Smooth muscle cell (in vitro differentiated cells): ENCODE measurements around the gene COL6A2. TPM values are rescaled to one million over a fixed set of nuclear protein-coding genes. Genes with fewer than 3 reads are reported as not detected.

Source experiments
- DNase-seq: peaks from one replicate; lab custom pipeline; 2025; ENCODE audit not compliant: unreplicated experiment; lab: John Stamatoyannopoulos, UW
- H2AFZ ChIP-seq: fragments of 200-600 bp; sonication (generic); 2 replicates; pipeline ENCODE4 v1.6.0; 2016; ENCODE audit warnings: antibody characterized with exemption, low read depth, mild to moderate bottlenecking
- H3F3A ChIP-seq: fragments of 200-600 bp; sonication (generic); 2 replicates; pipeline ENCODE4 v1.6.0; 2017; ENCODE audit warnings: antibody characterized with exemption, low read depth
- H3K27ac ChIP-seq: fragments of 200-600 bp; sonication (generic); 2 replicates; pipeline ENCODE4 v1.5.1; 2016; ENCODE audit warnings: low read depth, mild to moderate bottlenecking
- H3K27me3 ChIP-seq: fragments of 200-600 bp; sonication (generic); 2 replicates; pipeline ENCODE4 v1.6.1; 2016; ENCODE audit warnings: low read depth, mild to moderate bottlenecking
- H3K36me3 ChIP-seq: fragments of 200-600 bp; sonication (generic); 2 replicates; pipeline ENCODE4 v1.5.1; 2016; ENCODE audit warnings: low read depth
- H3K4me1 ChIP-seq: fragments of 200-600 bp; sonication (generic); 2 replicates; pipeline ENCODE4 v1.5.1; 2016; ENCODE audit warnings: low read depth
- H3K4me2 ChIP-seq: fragments of 200-600 bp; sonication (generic); 2 replicates; pipeline ENCODE4 v1.6.0; 2016; ENCODE audit warnings: mild to moderate bottlenecking
- H3K4me3 ChIP-seq: fragments of 200-600 bp; sonication (generic); 2 replicates; pipeline ENCODE4 v1.5.1; 2016; ENCODE audit warnings: mild to moderate bottlenecking
- H3K79me2 ChIP-seq: fragments of 200-600 bp; sonication (generic); 2 replicates; pipeline ENCODE4 v1.6.0; 2016; ENCODE audit warnings: low read depth, mild to moderate bottlenecking
- H3K9ac ChIP-seq: fragments of 200-600 bp; sonication (generic); 2 replicates; pipeline ENCODE4 v1.6.0; 2016; ENCODE audit warnings: low read depth
- H3K9me3 ChIP-seq: fragments of 200-600 bp; sonication (generic); replicated peaks from 2 replicates; pipeline ENCODE4 v1.5.1; 2016; ENCODE audit warnings: low read depth
- H4K20me1 ChIP-seq: fragments of 200-600 bp; sonication (generic); 2 replicates; pipeline ENCODE4 v1.6.0; 2016; ENCODE audit warnings: low read depth
- WGBS: methylation state at CpG from one replicate; pipeline ENCODE4 v1.1.7; 2016; ENCODE audit warnings: low lambda C conversion rate; 5-methylcytosine and 5-hydroxymethylcytosine counted together
- polyA plus RNA-seq: library from polyadenylated mRNA; unstranded; fragments of >200 nt; fragmentation: Nextera tagmentation; extraction: Ambion mirVana; gene quantifications from 2 replicates; pipeline ENCODE4 v1.2.1, GENCODE V29; 2016
- total RNA-seq: library from RNA; depleted of rRNA; stranded (reverse); fragments of >200 nt; gene quantifications from 2 replicates; pipeline ENCODE4 v1.2.3, GENCODE V29; 2014
- TF ChIP-seq, protein P1 (sequence below): fragments of 200-600 bp; sonication (generic); IDR thresholded peaks from 2 replicates; pipeline ENCODE4 v1.5.1; 2017; ENCODE audit warnings: borderline replicate concordance, mild to moderate bottlenecking, antibody characterized with exemption; ENCODE audit not compliant: insufficient read depth, poor library complexity, severe bottlenecking

COL6A2 gene
- total and polyA plus RNA-seq, 2 experiments from 2014 or later: 1,570 to 4,089 TPM

DNA sequence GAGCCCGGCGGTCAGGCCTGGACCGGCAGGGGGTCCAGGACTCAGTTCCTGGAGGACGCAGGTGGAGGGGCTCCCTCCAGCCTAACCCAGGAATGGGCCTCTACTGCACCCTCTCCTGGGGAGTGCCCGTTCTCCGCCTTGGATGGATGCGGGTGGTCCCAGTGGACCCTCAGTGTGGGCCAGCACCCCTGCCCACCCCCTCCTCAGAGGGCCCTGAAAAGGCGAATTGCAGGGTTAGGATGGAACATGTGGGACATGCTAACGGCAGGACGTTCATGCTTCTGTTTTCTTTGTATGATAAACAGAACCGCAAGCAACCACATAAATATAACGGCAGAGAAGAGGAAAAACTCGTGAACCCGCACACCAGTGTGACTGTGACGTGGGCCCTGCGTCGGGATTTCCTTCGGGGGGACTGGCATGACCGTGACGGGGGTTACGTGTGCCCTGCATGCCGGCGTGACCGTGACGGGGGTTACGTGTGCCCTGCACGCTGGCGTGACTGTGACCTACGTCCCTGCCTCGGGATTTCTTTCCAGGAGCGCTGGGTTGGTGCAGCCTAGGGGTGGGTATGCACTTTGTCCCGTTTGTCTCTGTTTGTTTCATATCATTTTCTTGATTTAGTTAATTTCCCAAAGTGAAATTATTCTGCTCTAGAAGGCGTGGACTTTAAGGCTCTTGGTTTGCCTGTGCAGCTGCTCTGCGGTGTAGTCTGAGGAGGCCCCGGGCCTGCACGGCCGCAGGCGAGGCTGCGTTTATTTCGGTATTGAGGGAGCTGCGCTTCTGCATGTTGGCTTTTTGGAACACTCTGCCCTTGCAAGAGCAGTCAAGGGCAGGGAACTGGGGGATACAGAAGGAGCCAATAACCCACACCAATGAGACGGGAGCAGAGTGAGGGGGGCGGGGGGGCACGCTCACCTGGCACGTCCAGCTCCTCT lies 54.3 kb downstream of the COL6A2 start:
- H3K27ac ChIP-seq: no peak overlapping the region
- no peaks in the 10 kb centered on the region for H3K36me3 ChIP-seq
- H3K9ac ChIP-seq: no peak overlapping the region
- H3K4me1 ChIP-seq: peaks cover 9% of the 10 kb centered on the region
- H3K4me3 ChIP-seq: no peak overlapping the region
- H2AFZ ChIP-seq: no peak overlapping the region
- 96% methylated on average over 42 of the region's 45 CpGs for WGBS
- H4K20me1 ChIP-seq: no peaks in the 10 kb centered on the region
- no peak for DNase-seq
- no peaks in the 10 kb centered on the region for H3K79me2 ChIP-seq
- no peak overlapping the region for H3K4me2 ChIP-seq
- H3K27me3 ChIP-seq: no peaks in the 10 kb centered on the region
- H3F3A ChIP-seq: no peaks in the 10 kb centered on the region
- TF ChIP-seq, protein P1, sequence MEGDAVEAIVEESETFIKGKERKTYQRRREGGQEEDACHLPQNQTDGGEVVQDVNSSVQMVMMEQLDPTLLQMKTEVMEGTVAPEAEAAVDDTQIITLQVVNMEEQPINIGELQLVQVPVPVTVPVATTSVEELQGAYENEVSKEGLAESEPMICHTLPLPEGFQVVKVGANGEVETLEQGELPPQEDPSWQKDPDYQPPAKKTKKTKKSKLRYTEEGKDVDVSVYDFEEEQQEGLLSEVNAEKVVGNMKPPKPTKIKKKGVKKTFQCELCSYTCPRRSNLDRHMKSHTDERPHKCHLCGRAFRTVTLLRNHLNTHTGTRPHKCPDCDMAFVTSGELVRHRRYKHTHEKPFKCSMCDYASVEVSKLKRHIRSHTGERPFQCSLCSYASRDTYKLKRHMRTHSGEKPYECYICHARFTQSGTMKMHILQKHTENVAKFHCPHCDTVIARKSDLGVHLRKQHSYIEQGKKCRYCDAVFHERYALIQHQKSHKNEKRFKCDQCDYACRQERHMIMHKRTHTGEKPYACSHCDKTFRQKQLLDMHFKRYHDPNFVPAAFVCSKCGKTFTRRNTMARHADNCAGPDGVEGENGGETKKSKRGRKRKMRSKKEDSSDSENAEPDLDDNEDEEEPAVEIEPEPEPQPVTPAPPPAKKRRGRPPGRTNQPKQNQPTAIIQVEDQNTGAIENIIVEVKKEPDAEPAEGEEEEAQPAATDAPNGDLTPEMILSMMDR: no peak
- no peaks in the 10 kb centered on the region for H3K9me3 ChIP-seq

DNA sequence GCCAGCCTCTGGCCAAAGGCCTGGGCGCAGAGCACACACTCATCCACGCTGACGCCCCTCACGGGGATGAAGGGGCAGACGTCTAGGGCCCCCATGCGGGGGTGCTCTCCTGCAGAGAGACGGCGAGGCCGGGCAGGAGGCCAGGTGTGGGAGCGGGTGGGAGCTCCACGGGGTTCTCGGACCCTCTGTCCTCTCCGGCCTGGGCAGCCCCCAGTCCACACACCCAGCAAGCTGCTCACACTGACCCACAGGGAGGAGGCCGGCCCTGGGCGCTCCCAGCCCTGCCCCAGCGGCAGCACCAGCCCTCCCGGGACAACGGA lies 55.0 kb downstream of the COL6A2 start:
- Histone ChIP-seq H4K20me1 (no peaks in the 10 kb centered on the region), H3K4me2 (peak overlapping the region; percentile 75), H3K27ac (no peak overlapping the region), H3K9me3 (no peaks in the 10 kb centered on the region), H3K36me3 (no peaks in the 10 kb centered on the region), H3F3A (no peaks in the 10 kb centered on the region), H2AFZ (no peak overlapping the region), H3K9ac (no peak overlapping the region), H3K79me2 (no peaks in the 10 kb centered on the region), H3K4me3 (peak overlapping the region; percentile 30), H3K4me1 (peaks cover 9% of the 10 kb centered on the region), H3K27me3 (no peaks in the 10 kb centered on the region)
- no peak for DNase-seq
- WGBS: 68% methylated on average over 10 of the region's 18 CpGs
- TF ChIP-seq, protein P1: no peak

DNA sequence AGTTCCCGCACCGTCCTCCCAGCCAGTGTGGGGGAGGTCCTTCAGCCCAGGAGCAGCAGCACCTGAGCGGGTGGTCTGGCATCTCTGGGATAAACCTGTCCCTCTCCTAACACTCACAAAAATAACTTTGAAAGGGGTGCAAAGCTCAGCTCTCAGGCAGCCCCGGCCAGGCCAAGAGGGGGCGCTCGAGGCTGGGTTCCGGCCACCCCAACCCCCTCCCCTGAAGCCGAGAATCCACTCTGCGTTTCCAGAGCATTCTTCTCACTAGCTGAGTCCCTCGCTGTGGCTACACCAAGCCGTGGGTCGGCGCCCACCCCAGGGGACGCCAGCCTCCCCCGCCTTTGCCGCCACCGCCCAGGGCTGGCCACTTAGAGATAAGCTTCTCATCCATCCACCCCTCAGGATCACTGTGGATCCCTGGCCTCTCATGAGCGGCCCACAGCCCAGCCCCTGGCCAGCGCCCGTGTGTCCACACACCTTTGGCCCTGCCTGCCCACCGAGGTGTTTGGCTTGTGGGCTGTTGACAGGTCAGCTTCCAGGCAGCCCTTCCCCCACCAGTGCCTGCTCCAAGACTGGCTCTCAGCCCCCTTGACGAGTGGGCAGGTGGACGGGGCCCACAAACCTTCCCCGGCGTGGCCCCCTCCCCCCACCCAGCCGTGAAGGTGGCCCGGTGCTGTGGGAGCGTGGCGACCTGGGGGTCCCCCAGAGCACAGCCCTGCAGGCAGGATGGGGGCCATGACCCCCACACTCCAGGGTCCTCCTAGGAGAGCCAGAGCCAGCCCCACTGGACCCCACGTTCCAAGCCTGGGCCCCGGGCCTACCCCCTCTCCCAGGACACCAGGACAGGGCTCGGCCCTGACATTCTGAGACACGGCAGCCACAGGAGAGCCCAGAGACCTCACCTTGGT lies 55.6 kb downstream of the COL6A2 start:
- Histone ChIP-seq H3K27ac (no peak overlapping the region), H3K27me3 (no peaks in the 10 kb centered on the region), H3K36me3 (no peaks in the 10 kb centered on the region), H3F3A (no peaks in the 10 kb centered on the region), H2AFZ (no peak overlapping the region), H3K79me2 (no peaks in the 10 kb centered on the region), H4K20me1 (no peaks in the 10 kb centered on the region), H3K4me3 (peak overlapping the region; percentile 30), H3K9me3 (no peaks in the 10 kb centered on the region), H3K4me2 (peak overlapping the region; percentile 75), H3K9ac (no peak overlapping the region), H3K4me1 (peaks cover 9% of the 10 kb centered on the region)
- 45% methylated on average over 28 of the region's 33 CpGs for WGBS
- TF ChIP-seq, protein P1: peak; percentile 71
- DNase-seq: no peak
